ENCODE measurements around the gene NISCH. TPM values are rescaled to one million over a fixed set of nuclear protein-coding genes. Genes with fewer than 3 reads are reported as not detected.

Gene NISCH
- total RNA-seq, 1 donor from 2014 or later = 71.6 TPM

GRCh38 chr3:52435246-52436101 is 19.9 kb upstream of the NISCH start:
- DNase-seq (ENCODE audit: low spot score) = peak; percentile 71

- no peak for DNase-seq (ENCODE audit: low spot score)
These were observed 18.8 kb upstream of the NISCH start for GRCh38 chr3:52436500-52437149.

GRCh38 chr3:52437326-52438103 is 17.9 kb upstream of the NISCH start:
- no peak for DNase-seq (ENCODE audit: low spot score)

- DNase-seq (ENCODE audit: low spot score) = no peak
These were observed 17.4 kb upstream of the NISCH start for GRCh38 chr3:52438104-52438376.

- DNase-seq (ENCODE audit: low spot score) = no peak
These were observed 16.6 kb upstream of the NISCH start for GRCh38 chr3:52438579-52439425.

GRCh38 chr3:52439426-52440248 is 15.8 kb upstream of the NISCH start:
- DNase-seq (ENCODE audit: low spot score) = no peak

- DNase-seq (ENCODE audit: low spot score) = no peak
These were observed 15.2 kb upstream of the NISCH start for GRCh38 chr3:52440249-52440551.

- no peak for DNase-seq (ENCODE audit: low spot score)
These were observed 14.7 kb upstream of the NISCH start for GRCh38 chr3:52440671-52441070.

- DNase-seq (ENCODE audit: low spot score) = no peak
These were observed 14.2 kb upstream of the NISCH start for GRCh38 chr3:52441091-52441771.

GRCh38 chr3:52441772-52442332 is 13.6 kb upstream of the NISCH start:
- no peak for DNase-seq (ENCODE audit: low spot score)

- no peak for DNase-seq (ENCODE audit: low spot score)
These were observed 12.8 kb upstream of the NISCH start for GRCh38 chr3:52442409-52443267.

GRCh38 chr3:52443268-52443610 is 12.2 kb upstream of the NISCH start:
- no peak for DNase-seq (ENCODE audit: low spot score)

GRCh38 chr3:52443791-52444687 is 11.4 kb upstream of the NISCH start:
- DNase-seq (ENCODE audit: low spot score) = no peak

GRCh38 chr3:52444860-52445793 is 10.3 kb upstream of the NISCH start, which contains the start of gene SEMA3G:
SEMA3G (minus strand) TSS chr3:52445103; CDS start chr3:52445027, 76 bp downstream.
- DNase-seq (ENCODE audit: low spot score) = no peak

GRCh38 chr3:52446042-52446441 is 9.4 kb upstream of the NISCH start:
- DNase-seq (ENCODE audit: low spot score) = no peak

Measured in mesenteric fat pad (tissue), 1 donor.